B cell (primary cell): ENCODE results near the gene WDR86. TPM values are rescaled to one million over a fixed set of nuclear protein-coding genes. Genes with fewer than 3 reads are reported as not detected.

ENCODE experiments used
- ATAC-seq: fragments of 200-7000 bp; cut with Tn5 transposase; one replicate; pipeline ENCODE4 v1.10.0; 2021; ENCODE audit warnings: low read depth, mild to moderate bottlenecking, moderate number of reproducible peaks, moderate library complexity
- CTCF ChIA-PET: fragments of 350-600 bp; sonication (Branson Sonifier 250); formaldehyde crosslinking; loops from one replicate; lab custom pipeline; 2021; ENCODE audit warnings: antibody characterized with exemption, inconsistent platforms; lab: Charles Lee
- POLR2A ChIA-PET: fragments of 350-600 bp; sonication (Branson Sonifier 250); formaldehyde crosslinking; loops from one replicate; lab custom pipeline; 2021; ENCODE audit warnings: antibody characterized with exemption; lab: Charles Lee
- DNase-seq: peaks from one replicate; pipeline ENCODE4 v3.0.0; 2013
- H2AFZ ChIP-seq: 2 replicates; pipeline ENCODE4 v1.6.1; 2012; ENCODE audit warnings: mild to moderate bottlenecking, low read depth, low read length; ENCODE audit not compliant: insufficient read depth, poor library complexity, severe bottlenecking
- H3K27ac ChIP-seq, 2 donors: 1 replicate in 1 of 2; 2 replicates in 1 of 2; pipeline ENCODE4 v1.5.1; 2012 to 2013; ENCODE audit warnings: low read length in 2 of 2, mild to moderate bottlenecking in 2 of 2, moderate library complexity in 1 of 2
- H3K27me3 ChIP-seq, 4 experiments: fragments of 200-600 bp in 1 of 4; sonication (generic) in 1 of 4; replicated peaks in 1 of 4; 1 replicate in 2 of 4; 2 replicates in 2 of 4; pipeline versions ENCODE4 v1.6.1 to v1.7.0; 2013 to 2016; ENCODE audit warnings: low read length in 3 of 4, mild to moderate bottlenecking in 2 of 4, mixed read lengths in 1 of 4, moderate library complexity in 1 of 4; ENCODE audit not compliant: insufficient read depth in 4 of 4, control insufficient read depth in 3 of 4; ENCODE audit errors: control extremely low read depth in 1 of 4
- H3K36me3 ChIP-seq, 2 experiments: replicated peaks in 1 of 2; 1 replicate in 1 of 2; 2 replicates in 1 of 2; pipeline versions ENCODE4 v1.6.1 to v1.7.1; 2013; ENCODE audit warnings: low read length in 1 of 2; ENCODE audit not compliant: insufficient read depth in 2 of 2, control insufficient read depth in 1 of 2; ENCODE audit errors: control extremely low read depth in 1 of 2, extremely low read depth in 1 of 2
- H3K4me1 ChIP-seq, 2 donors: fragments of 200-600 bp in 1 of 2; sonication (generic) in 1 of 2; 1 replicate in 1 of 2; 2 replicates in 1 of 2; pipeline versions ENCODE4 v1.5.1 to v1.6.1; 2013 to 2017; ENCODE audit warnings: low read length in 2 of 2; ENCODE audit not compliant: control insufficient read depth in 2 of 2, insufficient read depth in 2 of 2
- H3K4me2 ChIP-seq: replicated peaks from 2 replicates; pipeline ENCODE3; 2012; ENCODE audit warnings: mild to moderate bottlenecking, low read depth, low read length; ENCODE audit not compliant: poor library complexity, severe bottlenecking
- H3K4me3 ChIP-seq, 5 experiments: fragments of 200-600 bp in 1 of 5; sonication (generic) in 1 of 5; 1 replicate in 3 of 5; 2 replicates in 2 of 5; pipeline versions ENCODE4 v1.5.1 to v1.7.0; 2011 to 2016; ENCODE audit warnings: low read length in 4 of 5, mild to moderate bottlenecking in 4 of 5, low read depth in 2 of 5, control low read depth in 1 of 5, moderate library complexity in 1 of 5; ENCODE audit not compliant: insufficient read depth in 1 of 5; ENCODE audit errors: control extremely low read depth in 1 of 5, extremely low read depth in 1 of 5
- H3K79me2 ChIP-seq: fragments of 200-600 bp; sonication (generic); one replicate; pipeline ENCODE4 v1.6.0; 2016; ENCODE audit warnings: low read length; ENCODE audit not compliant: control insufficient read depth, insufficient read depth
- H3K9ac ChIP-seq: fragments of 200-600 bp; sonication (generic); 2 replicates; pipeline ENCODE4 v1.6.1; 2017; ENCODE audit warnings: mild to moderate bottlenecking, low read length, moderate library complexity
- H3K9me3 ChIP-seq, 3 donors: one replicate each; pipeline versions ENCODE4 v1.6.1 to v1.7.1; 2013; ENCODE audit warnings: low read length in 2 of 3; ENCODE audit not compliant: control insufficient read depth in 2 of 3, insufficient read depth in 1 of 3; ENCODE audit errors: control extremely low read depth in 1 of 3
- H4K20me1 ChIP-seq: 2 replicates; pipeline ENCODE4 v1.6.0; 2012; ENCODE audit warnings: mild to moderate bottlenecking, low read length; ENCODE audit not compliant: insufficient read depth, control insufficient read depth, poor library complexity, severe bottlenecking
- H3K27ac Mint-ChIP-seq: one replicate; pipeline ENCODE4 v1.8.0; 2021; ENCODE audit warnings: mixed read lengths
- H3K27me3 Mint-ChIP-seq: one replicate; pipeline ENCODE4 v1.8.0; 2021; ENCODE audit warnings: mixed read lengths
- H3K4me1 Mint-ChIP-seq: one replicate; pipeline ENCODE4 v1.8.0; 2021; ENCODE audit warnings: mixed read lengths
- H3K4me3 Mint-ChIP-seq: one replicate; pipeline ENCODE4 v1.8.0; 2021; ENCODE audit warnings: mixed read lengths
- H3K9me3 Mint-ChIP-seq: one replicate; pipeline ENCODE4 v1.8.0; 2022; ENCODE audit warnings: mixed read lengths; ENCODE audit not compliant: insufficient read depth
- EZH2 ChIP-seq: IDR thresholded peaks from 2 replicates; pipeline ENCODE4 v1.6.1; 2012; ENCODE audit warnings: borderline replicate concordance, low read depth, mild to moderate bottlenecking, moderate library complexity, low read length; ENCODE audit not compliant: insufficient read depth, poor library complexity, severe bottlenecking
- WGBS: methylation state at CpG from one replicate; pipeline ENCODE4 v1.1.5; 2013; ENCODE audit warnings: missing lambda C conversion rate; ENCODE audit not compliant: insufficient coverage; 5-methylcytosine and 5-hydroxymethylcytosine counted together
- intact Hi-C: fragments of 100-400 bp; cut with micrococcal nuclease; formaldehyde crosslinking; loops from one replicate; pipeline ENCODE4 v1.10.0; 2022
- polyA plus RNA-seq: library from polyadenylated mRNA; depleted of rRNA; stranded (reverse); fragments of >200 nt; gene quantifications from 2 replicates; pipeline ENCODE4 v1.2.3, GENCODE V29; 2012
- total RNA-seq, 2 donors: library from RNA; stranded (reverse); fragments of 120-200 nt in 1 of 2; gene quantifications; 1 replicate in 1 of 2; 2 replicates in 1 of 2; pipeline versions ENCODE4 v1.2.3 to v1.2.4, GENCODE V29; 2013 to 2022
- TF ChIP-seq, protein P1 (sequence below): fragments of 200-600 bp; IDR thresholded peaks from one replicate; pipeline ENCODE4 v1.8.0; 2022; ENCODE audit warnings: antibody characterized with exemption, mild to moderate bottlenecking

The WDR86 gene
- total and polyA plus RNA-seq, 2 donors (not counting 1 experiment from before 2014, with no cell fraction given) = 1.4 to 1.5 TPM

DNA sequence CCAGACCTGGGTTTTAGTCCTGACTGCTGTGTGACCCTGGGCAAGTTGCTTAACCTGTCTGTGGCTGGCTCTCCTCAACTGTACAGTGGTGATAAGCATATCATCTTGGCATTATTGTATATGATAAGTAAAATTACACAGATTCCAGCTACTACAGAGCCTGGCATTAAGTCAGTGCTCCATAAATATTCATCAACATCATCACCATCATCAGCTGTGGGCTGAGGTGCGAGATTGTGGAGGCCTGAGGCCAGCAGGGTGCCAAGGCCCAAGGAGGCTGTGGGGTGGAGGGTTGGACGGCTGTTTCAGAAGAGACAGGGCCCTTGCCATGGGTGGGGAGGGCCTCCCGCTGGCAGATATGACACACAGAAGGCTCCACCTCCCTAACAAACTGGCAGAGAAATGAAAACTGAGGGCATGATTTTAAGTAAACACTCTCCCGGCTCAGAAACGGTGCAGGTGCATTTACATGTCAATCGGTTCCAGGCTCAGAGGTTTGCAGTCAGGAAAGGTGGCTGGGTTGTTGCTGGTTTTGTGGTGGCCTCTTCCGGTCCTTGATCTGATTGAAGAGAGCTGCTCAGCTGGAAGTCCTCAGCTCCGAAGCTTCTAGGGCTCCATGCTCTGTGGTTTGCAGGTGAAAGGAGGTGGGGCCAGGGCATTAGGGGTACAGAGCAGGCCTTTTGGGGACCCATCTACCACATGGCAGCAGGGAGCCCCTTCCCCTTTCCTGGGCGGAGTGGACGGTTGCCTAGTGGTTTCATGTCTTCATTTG is 19.9 kb upstream of the WDR86 start:
- ChIA-PET CTCF (interaction anchor here (0.6 to 1.3 kb wide), 3 partner anchors 18 to 329 kb away, joined by 3 to 4 read pairs (median 3); no protein-coding TSS in a partner anchor), POLR2A (no interaction called here)
- peak overlapping the region; percentile 50 for H2AFZ ChIP-seq
- TF ChIP-seq EZH2 = no peak
- TF ChIP-seq, protein P1, sequence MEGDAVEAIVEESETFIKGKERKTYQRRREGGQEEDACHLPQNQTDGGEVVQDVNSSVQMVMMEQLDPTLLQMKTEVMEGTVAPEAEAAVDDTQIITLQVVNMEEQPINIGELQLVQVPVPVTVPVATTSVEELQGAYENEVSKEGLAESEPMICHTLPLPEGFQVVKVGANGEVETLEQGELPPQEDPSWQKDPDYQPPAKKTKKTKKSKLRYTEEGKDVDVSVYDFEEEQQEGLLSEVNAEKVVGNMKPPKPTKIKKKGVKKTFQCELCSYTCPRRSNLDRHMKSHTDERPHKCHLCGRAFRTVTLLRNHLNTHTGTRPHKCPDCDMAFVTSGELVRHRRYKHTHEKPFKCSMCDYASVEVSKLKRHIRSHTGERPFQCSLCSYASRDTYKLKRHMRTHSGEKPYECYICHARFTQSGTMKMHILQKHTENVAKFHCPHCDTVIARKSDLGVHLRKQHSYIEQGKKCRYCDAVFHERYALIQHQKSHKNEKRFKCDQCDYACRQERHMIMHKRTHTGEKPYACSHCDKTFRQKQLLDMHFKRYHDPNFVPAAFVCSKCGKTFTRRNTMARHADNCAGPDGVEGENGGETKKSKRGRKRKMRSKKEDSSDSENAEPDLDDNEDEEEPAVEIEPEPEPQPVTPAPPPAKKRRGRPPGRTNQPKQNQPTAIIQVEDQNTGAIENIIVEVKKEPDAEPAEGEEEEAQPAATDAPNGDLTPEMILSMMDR = no peak
- Mint-ChIP-seq H3K27me3 (peaks cover 18% of the 10 kb centered on the region), H3K27ac (no peak overlapping the region), H3K9me3 (no peaks in the 10 kb centered on the region), H3K4me1 (peaks cover 16% of the 10 kb centered on the region), H3K4me3 (no peak overlapping the region)
- no peak overlapping the region for H3K27ac ChIP-seq
- peak; percentile 25 for DNase-seq
- no peaks in the 10 kb centered on the region for H3K79me2 ChIP-seq
- WGBS = 4% methylated on average over 6 of the region's 10 CpGs
- no peaks in the 10 kb centered on the region for H3K36me3 ChIP-seq
- peaks cover 0 to 3% (median 0%) of the 10 kb centered on the region in 3 donors for H3K9me3 ChIP-seq
- H3K4me1 ChIP-seq = peaks cover 19 to 21% of the 10 kb centered on the region in 2 donors
- no peak overlapping the region for H3K4me3 ChIP-seq
- H3K27me3 ChIP-seq = peaks cover 0 to 4% (median 0%) of the 10 kb centered on the region in 4 experiments
- no peaks in the 10 kb centered on the region for H4K20me1 ChIP-seq
- peak overlapping the region; percentile 20 for H3K4me2 ChIP-seq
- no peak overlapping the region for H3K9ac ChIP-seq
- intact Hi-C loops = no loop called here
- peak; percentile 21 for ATAC-seq

DNA sequence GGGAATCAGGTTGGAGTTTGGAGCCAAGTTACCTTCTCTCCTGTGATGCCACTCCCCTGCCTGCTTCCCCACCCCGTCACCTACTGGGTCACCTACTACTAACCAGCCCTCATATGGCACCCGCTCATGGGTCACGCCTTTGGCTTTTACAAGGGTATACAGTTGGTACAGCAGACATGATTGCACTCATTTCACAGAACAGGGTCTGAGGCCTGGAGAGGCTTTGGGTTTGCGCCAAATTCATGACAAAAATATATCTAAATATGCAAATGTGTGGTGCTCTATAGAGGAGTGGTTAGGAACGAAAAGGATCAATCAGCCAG is 19.4 kb upstream of the WDR86 start:
- 89% methylated on average over 4 of the region's 5 CpGs for WGBS
- DNase-seq (no peak), ATAC-seq (no peak)
- CTCF ChIA-PET = interaction anchor here (1.0 kb wide), 1 partner anchor 61 kb away, joined by 3 read pairs; no protein-coding TSS in a partner anchor
- Histone ChIP-seq H3K27ac (no peak overlapping the region), H3K79me2 (no peaks in the 10 kb centered on the region), H3K27me3 (peaks cover 0 to 4% (median 0%) of the 10 kb centered on the region in 4 experiments), H3K4me2 (no peak overlapping the region), H3K4me3 (no peak overlapping the region), H3K9me3 (peaks cover 0 to 3% (median 0%) of the 10 kb centered on the region in 3 donors), H3K4me1 (peaks cover 19 to 21% of the 10 kb centered on the region in 2 donors), H3K9ac (no peak overlapping the region), H4K20me1 (no peaks in the 10 kb centered on the region), H3K36me3 (no peaks in the 10 kb centered on the region), H2AFZ (no peak overlapping the region)
- no peak for TF ChIP-seq EZH2
- TF ChIP-seq, protein P1 = no peak
- intact Hi-C loops = no loop called here
- Mint-ChIP-seq H3K27me3 (peaks cover 22% of the 10 kb centered on the region), H3K4me3 (no peak overlapping the region), H3K4me1 (peaks cover 16% of the 10 kb centered on the region), H3K27ac (no peak overlapping the region), H3K9me3 (no peaks in the 10 kb centered on the region)
- POLR2A ChIA-PET = no interaction called here
